Measurements from ENCODE around the gene SLIT3.

The SLIT3 gene

GRCh38 chr5:168710706-168711105, 590.2 kb downstream of the SLIT3 start:
- H3K27me3 Mint-ChIP-seq (ENCODE audit: low read depth, poor library complexity), result peaks cover 13% of the 10 kb centered on the region
- H3K27ac Mint-ChIP-seq, result no peak overlapping the region
- H3K4me1 Mint-ChIP-seq, result peaks cover 26% of the 10 kb centered on the region
- no peak overlapping the region for H3K4me3 Mint-ChIP-seq
- H3K36me3 Mint-ChIP-seq (ENCODE audit: low read depth), result peaks cover 8% of the 10 kb centered on the region
- TF ChIP-seq, protein P1, sequence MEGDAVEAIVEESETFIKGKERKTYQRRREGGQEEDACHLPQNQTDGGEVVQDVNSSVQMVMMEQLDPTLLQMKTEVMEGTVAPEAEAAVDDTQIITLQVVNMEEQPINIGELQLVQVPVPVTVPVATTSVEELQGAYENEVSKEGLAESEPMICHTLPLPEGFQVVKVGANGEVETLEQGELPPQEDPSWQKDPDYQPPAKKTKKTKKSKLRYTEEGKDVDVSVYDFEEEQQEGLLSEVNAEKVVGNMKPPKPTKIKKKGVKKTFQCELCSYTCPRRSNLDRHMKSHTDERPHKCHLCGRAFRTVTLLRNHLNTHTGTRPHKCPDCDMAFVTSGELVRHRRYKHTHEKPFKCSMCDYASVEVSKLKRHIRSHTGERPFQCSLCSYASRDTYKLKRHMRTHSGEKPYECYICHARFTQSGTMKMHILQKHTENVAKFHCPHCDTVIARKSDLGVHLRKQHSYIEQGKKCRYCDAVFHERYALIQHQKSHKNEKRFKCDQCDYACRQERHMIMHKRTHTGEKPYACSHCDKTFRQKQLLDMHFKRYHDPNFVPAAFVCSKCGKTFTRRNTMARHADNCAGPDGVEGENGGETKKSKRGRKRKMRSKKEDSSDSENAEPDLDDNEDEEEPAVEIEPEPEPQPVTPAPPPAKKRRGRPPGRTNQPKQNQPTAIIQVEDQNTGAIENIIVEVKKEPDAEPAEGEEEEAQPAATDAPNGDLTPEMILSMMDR (IDR thresholded peaks at IDR 0.05), result no peak
- DNase-seq, result no peak
- no peaks in the 10 kb centered on the region for H3K9me3 Mint-ChIP-seq

- Mint-ChIP-seq H3K36me3 (ENCODE audit: low read depth) (peaks cover 8% of the 10 kb centered on the region), H3K27me3 (ENCODE audit: low read depth, poor library complexity) (peaks cover 13% of the 10 kb centered on the region), H3K4me1 (peaks cover 21% of the 10 kb centered on the region), H3K4me3 (no peak overlapping the region), H3K9me3 (no peaks in the 10 kb centered on the region), H3K27ac (no peak overlapping the region)
- TF ChIP-seq, protein P1 (IDR thresholded peaks at IDR 0.05), result no peak
- no peak for DNase-seq
Measured at GRCh38 chr5:168707716-168708695, 592.9 kb downstream of the SLIT3 start.

DNA sequence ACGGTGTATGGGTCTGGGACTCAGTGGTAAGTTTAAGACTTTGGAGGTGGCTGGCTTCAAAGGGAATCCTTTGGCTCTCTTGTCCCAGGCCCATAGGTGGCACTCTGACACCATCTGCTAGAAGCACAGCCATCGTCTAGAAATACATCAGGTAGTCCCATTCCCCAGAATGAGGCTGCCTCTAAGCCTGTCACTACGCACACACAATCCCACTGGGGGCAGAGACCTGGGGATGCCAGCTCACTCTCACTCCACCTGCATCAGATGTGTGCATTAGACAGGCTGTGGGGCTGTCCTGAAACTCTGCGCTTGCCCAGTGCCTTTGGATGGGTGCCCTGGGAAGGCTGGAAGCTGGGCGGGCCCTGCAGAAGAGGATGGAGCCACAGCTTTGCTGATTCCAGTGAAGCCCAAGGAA, 594.3 kb downstream of the SLIT3 start:
- H3K4me3 Mint-ChIP-seq, result no peak overlapping the region
- DNase-seq, result peak; percentile 59
- H3K4me1 Mint-ChIP-seq, result peaks cover 10% of the 10 kb centered on the region
- no peak overlapping the region for H3K27ac Mint-ChIP-seq
- H3K27me3 Mint-ChIP-seq (ENCODE audit: low read depth, poor library complexity), result peaks cover 8% of the 10 kb centered on the region
- TF ChIP-seq, protein P1 (IDR thresholded peaks at IDR 0.05), result peak; percentile 73
- peaks cover 18% of the 10 kb centered on the region for H3K36me3 Mint-ChIP-seq (ENCODE audit: low read depth)
- H3K9me3 Mint-ChIP-seq, result no peaks in the 10 kb centered on the region

- peaks cover 13% of the 10 kb centered on the region for H3K27me3 Mint-ChIP-seq (ENCODE audit: low read depth, poor library complexity)
- no peak for DNase-seq
- H3K9me3 Mint-ChIP-seq, result no peaks in the 10 kb centered on the region
- no peak overlapping the region for H3K27ac Mint-ChIP-seq
- H3K4me1 Mint-ChIP-seq, result peaks cover 12% of the 10 kb centered on the region
- H3K36me3 Mint-ChIP-seq (ENCODE audit: low read depth), result peaks cover 21% of the 10 kb centered on the region
- TF ChIP-seq, protein P1 (IDR thresholded peaks at IDR 0.05), result no peak
- no peak overlapping the region for H3K4me3 Mint-ChIP-seq
Measured at GRCh38 chr5:168705321-168705720, 595.6 kb downstream of the SLIT3 start.

- Mint-ChIP-seq H3K27ac (no peak overlapping the region), H3K27me3 (ENCODE audit: low read depth, poor library complexity) (peaks cover 5% of the 10 kb centered on the region), H3K36me3 (ENCODE audit: low read depth) (peaks cover 24% of the 10 kb centered on the region), H3K4me3 (no peak overlapping the region), H3K9me3 (no peaks in the 10 kb centered on the region), H3K4me1 (peaks cover 11% of the 10 kb centered on the region)
- TF ChIP-seq, protein P1 (IDR thresholded peaks at IDR 0.05), result no peak
- no peak for DNase-seq
Measured at GRCh38 chr5:168702511-168702910, 598.4 kb downstream of the SLIT3 start.

Data from nephron progenitor cell (in vitro differentiated cells).